Astrocyte (in vitro differentiated cells and primary cell): ENCODE results near the gene LSM2. TPM values are rescaled to one million over a fixed set of nuclear protein-coding genes. Genes with fewer than 3 reads are reported as not detected.

Source experiments
- DNase-seq: peaks from one replicate; pipeline ENCODE4 v3.0.0-alpha.2; 2010; ENCODE audit warnings: low read depth
- FAIRE-seq: peaks from 2 replicates; lab custom pipeline; 2011; peaks lifted over from hg19 to GRCh38; lab: Jason Lieb, UNC
- H2AFZ ChIP-seq: 2 replicates; pipeline ENCODE4 v1.6.0; 2012; ENCODE audit warnings: low read depth, low read length, inconsistent platforms
- H3K27ac ChIP-seq: 2 replicates; pipeline ENCODE4 v1.5.1; 2011; ENCODE audit warnings: low read depth, low read length, inconsistent platforms
- H3K27me3 ChIP-seq: 2 replicates; pipeline ENCODE4 v1.6.0; 2011; ENCODE audit warnings: low read length, inconsistent platforms; ENCODE audit not compliant: insufficient read depth
- H3K36me3 ChIP-seq: 2 replicates; pipeline ENCODE4 v1.5.1; 2011; ENCODE audit warnings: low read length, inconsistent platforms; ENCODE audit not compliant: insufficient read depth
- H3K4me1 ChIP-seq: 2 replicates; pipeline ENCODE4 v1.5.1; 2011; ENCODE audit warnings: low read length, inconsistent platforms; ENCODE audit not compliant: insufficient read depth
- H3K4me2 ChIP-seq: 2 replicates; pipeline ENCODE4 v1.6.0; 2012; ENCODE audit warnings: low read length, inconsistent platforms
- H3K4me3 ChIP-seq: 2 replicates; pipeline ENCODE4 v1.5.1; 2011; ENCODE audit warnings: low read depth, mild to moderate bottlenecking, low read length, inconsistent platforms; ENCODE audit not compliant: insufficient read depth
- H3K79me2 ChIP-seq: 2 replicates; pipeline ENCODE4 v1.6.0; 2012; ENCODE audit warnings: mild to moderate bottlenecking, low read length, inconsistent platforms; ENCODE audit not compliant: insufficient read depth
- H3K9ac ChIP-seq: 2 replicates; pipeline ENCODE4 v1.6.0; 2012; ENCODE audit warnings: mild to moderate bottlenecking, low read length, inconsistent platforms
- H3K9me3 ChIP-seq: 2 replicates; pipeline ENCODE4 v1.5.1; 2012; ENCODE audit warnings: low read depth, mild to moderate bottlenecking, low read length, inconsistent platforms; ENCODE audit not compliant: insufficient read depth
- H4K20me1 ChIP-seq: 2 replicates; pipeline ENCODE4 v1.6.0; 2012; ENCODE audit warnings: low read length, inconsistent platforms; ENCODE audit not compliant: insufficient read depth
- H3K27ac Mint-ChIP-seq: one replicate; pipeline ENCODE4 v1.8.0; 2021; ENCODE audit warnings: mild to moderate bottlenecking, mixed read lengths; ENCODE audit not compliant: unreplicated experiment
- H3K27me3 Mint-ChIP-seq: one replicate; pipeline ENCODE4 v1.8.0; 2021; ENCODE audit warnings: low read depth, mixed read lengths; ENCODE audit not compliant: unreplicated experiment
- H3K36me3 Mint-ChIP-seq: one replicate; pipeline ENCODE4 v1.8.0; 2021; ENCODE audit warnings: low read depth, mixed read lengths; ENCODE audit not compliant: unreplicated experiment
- H3K4me1 Mint-ChIP-seq: one replicate; pipeline ENCODE4 v1.8.0; 2021; ENCODE audit warnings: low read depth, mixed read lengths; ENCODE audit not compliant: unreplicated experiment
- H3K4me3 Mint-ChIP-seq: one replicate; pipeline ENCODE4 v1.8.0; 2021; ENCODE audit warnings: mild to moderate bottlenecking, moderate library complexity, mixed read lengths; ENCODE audit not compliant: unreplicated experiment
- H3K9me3 Mint-ChIP-seq: one replicate; pipeline ENCODE4 v1.8.0; 2021; ENCODE audit warnings: mild to moderate bottlenecking, mixed read lengths; ENCODE audit not compliant: unreplicated experiment
- CTCF ChIP-seq: IDR thresholded peaks from 2 replicates; pipeline ENCODE4 v1.5.1; 2011; ENCODE audit warnings: low read depth, mild to moderate bottlenecking, inconsistent platforms, low read length, moderate library complexity; ENCODE audit not compliant: insufficient read depth
- EZH2 ChIP-seq: IDR thresholded peaks from 2 replicates; pipeline ENCODE4 v1.6.1; 2012; ENCODE audit warnings: mild to moderate bottlenecking, low read length, inconsistent platforms; ENCODE audit not compliant: insufficient read depth
- total RNA-seq: library from RNA; stranded (reverse); gene quantifications from 2 replicates; pipeline ENCODE4 v1.2.1, GENCODE V29; 2021

Gene LSM2
- total RNA-seq, 1 donor from 2014 or later, result 43.8 TPM

DNA sequence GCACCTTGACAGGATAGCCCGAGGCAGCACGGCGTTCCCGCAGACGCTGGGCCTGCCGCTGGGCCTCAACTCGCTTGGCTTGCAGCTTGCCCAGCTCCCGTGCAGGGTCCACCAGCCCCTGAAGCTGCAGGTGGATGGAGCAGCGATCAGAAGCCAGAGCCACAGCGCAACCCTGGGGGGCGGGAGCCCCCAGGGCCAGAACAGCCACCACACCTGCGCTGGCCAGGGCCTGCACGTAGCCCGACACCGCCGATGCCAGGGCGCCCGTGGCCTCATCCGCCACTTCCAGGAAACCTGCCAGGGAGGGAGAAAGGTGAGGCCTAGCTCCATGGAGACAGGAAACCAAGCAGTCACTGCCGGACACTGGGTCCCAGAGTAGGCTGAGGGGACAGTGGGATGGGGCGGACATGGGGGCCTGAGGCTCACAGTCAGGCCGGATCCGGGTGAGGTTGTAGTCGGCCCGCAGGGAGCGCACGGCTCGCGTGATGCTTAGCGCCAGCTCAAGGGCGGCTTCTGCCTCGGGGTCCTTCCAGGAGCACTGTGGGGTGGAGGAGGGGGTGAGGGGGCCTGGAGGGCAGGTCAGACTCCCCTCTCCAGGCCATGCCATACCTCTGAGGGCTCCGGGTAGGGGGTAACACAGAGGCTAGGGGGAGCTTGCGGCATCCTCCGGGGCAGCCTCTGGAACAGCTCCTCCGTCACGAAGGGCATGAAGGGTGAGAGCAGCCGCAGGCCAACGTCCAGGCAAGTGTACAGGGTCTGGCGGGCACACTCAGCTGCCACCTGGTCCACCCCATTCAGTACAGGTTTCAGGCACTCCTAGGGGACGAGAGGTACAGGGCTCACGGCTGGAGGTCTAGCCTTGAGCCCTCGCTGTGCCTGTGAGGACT, 27.5 kb downstream of the LSM2 start:
- H3K27ac ChIP-seq, result no peak overlapping the region
- no peak overlapping the region for H3K9ac ChIP-seq
- peaks cover 26% of the 10 kb centered on the region for H3K36me3 Mint-ChIP-seq
- H3K27ac Mint-ChIP-seq, result no peak overlapping the region
- peaks cover 6% of the 10 kb centered on the region for H3K4me1 Mint-ChIP-seq
- TF ChIP-seq EZH2, result no peak
- TF ChIP-seq CTCF, result no peak
- H3K27me3 Mint-ChIP-seq, result no peaks in the 10 kb centered on the region
- no peak overlapping the region for H2AFZ ChIP-seq
- no peak overlapping the region for H3K4me3 Mint-ChIP-seq
- H3K4me1 ChIP-seq, result peaks cover 16% of the 10 kb centered on the region
- H4K20me1 ChIP-seq, result peaks cover 9% of the 10 kb centered on the region
- H3K79me2 ChIP-seq, result no peaks in the 10 kb centered on the region
- H3K27me3 ChIP-seq, result no peaks in the 10 kb centered on the region
- H3K36me3 ChIP-seq, result peaks cover 8% of the 10 kb centered on the region
- H3K9me3 ChIP-seq, result no peaks in the 10 kb centered on the region
- no peak overlapping the region for H3K4me2 ChIP-seq
- DNase-seq (no peak), FAIRE-seq (no peak)
- H3K9me3 Mint-ChIP-seq, result no peaks in the 10 kb centered on the region
- no peak overlapping the region for H3K4me3 ChIP-seq

DNA sequence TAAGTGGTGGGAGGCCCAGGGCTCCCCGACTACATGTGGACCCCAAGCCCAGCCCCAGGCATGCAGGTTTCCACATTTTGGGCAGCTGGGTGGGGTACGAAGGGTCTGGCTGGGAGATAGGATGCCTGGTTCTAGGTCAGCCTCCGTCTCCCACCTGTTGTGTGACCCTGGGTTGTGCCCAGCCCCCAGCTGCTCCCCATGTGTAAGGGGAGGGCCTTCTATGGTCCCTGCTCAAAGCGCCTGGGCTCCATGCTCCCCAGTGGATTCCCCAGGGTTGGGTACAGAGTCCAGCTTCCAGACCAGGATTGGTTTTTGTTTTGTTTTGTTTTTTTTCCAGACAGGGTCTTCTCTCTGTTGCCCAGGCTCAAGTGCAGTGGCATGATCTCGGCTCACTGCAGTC, 28.6 kb downstream of the LSM2 start:
- DNase-seq (no peak), FAIRE-seq (no peak)
- no peaks in the 10 kb centered on the region for H3K9me3 Mint-ChIP-seq
- peaks cover 26% of the 10 kb centered on the region for H3K36me3 Mint-ChIP-seq
- no peak overlapping the region for H2AFZ ChIP-seq
- no peaks in the 10 kb centered on the region for H3K27me3 Mint-ChIP-seq
- no peak overlapping the region for H3K9ac ChIP-seq
- H3K4me1 Mint-ChIP-seq, result peaks cover 6% of the 10 kb centered on the region
- no peaks in the 10 kb centered on the region for H3K27me3 ChIP-seq
- no peak overlapping the region for H3K27ac ChIP-seq
- H3K4me2 ChIP-seq, result no peak overlapping the region
- H4K20me1 ChIP-seq, result peaks cover 9% of the 10 kb centered on the region
- peaks cover 16% of the 10 kb centered on the region for H3K4me1 ChIP-seq
- H3K36me3 ChIP-seq, result peaks cover 3% of the 10 kb centered on the region
- H3K27ac Mint-ChIP-seq, result no peak overlapping the region
- TF ChIP-seq EZH2 (no peak), CTCF (no peak)
- no peaks in the 10 kb centered on the region for H3K79me2 ChIP-seq
- no peak overlapping the region for H3K4me3 Mint-ChIP-seq
- H3K9me3 ChIP-seq, result no peaks in the 10 kb centered on the region
- no peak overlapping the region for H3K4me3 ChIP-seq

DNA sequence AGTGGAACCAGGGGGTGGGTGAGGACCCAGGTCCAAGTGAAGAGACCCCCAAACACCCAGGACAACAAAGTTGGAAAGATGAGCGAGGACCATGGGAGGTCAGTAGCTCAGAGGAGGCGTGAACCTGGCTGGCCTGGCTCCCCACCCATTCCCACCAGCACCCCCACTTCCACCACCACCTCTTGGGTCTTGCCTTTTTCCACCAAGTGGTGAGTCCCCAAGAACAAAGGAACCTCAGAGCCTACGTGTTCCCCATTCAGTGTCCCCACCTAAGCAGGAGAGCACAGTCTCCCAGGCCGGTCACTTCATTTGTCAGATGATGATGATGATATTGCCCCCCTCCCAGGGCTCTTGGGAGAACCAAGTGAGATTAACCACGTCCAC, 29.1 kb downstream of the LSM2 start:
- no peak for DNase-seq
- no peak for FAIRE-seq
- peak overlapping the region; percentile 21 for H3K27ac ChIP-seq
- H4K20me1 ChIP-seq, result peaks cover 9% of the 10 kb centered on the region
- TF ChIP-seq CTCF, result no peak
- no peak for TF ChIP-seq EZH2
- H3K36me3 ChIP-seq, result no peaks in the 10 kb centered on the region
- no peaks in the 10 kb centered on the region for H3K79me2 ChIP-seq
- H3K4me2 ChIP-seq, result peak overlapping the region; percentile 81
- Mint-ChIP-seq H3K27me3 (no peaks in the 10 kb centered on the region), H3K27ac (no peak overlapping the region), H3K9me3 (no peaks in the 10 kb centered on the region), H3K36me3 (peaks cover 21% of the 10 kb centered on the region), H3K4me3 (no peak overlapping the region), H3K4me1 (peaks cover 6% of the 10 kb centered on the region)
- H3K9ac ChIP-seq, result no peak overlapping the region
- H3K4me3 ChIP-seq, result no peak overlapping the region
- H2AFZ ChIP-seq, result no peak overlapping the region
- H3K27me3 ChIP-seq, result no peaks in the 10 kb centered on the region
- H3K4me1 ChIP-seq, result peaks cover 16% of the 10 kb centered on the region
- H3K9me3 ChIP-seq, result no peaks in the 10 kb centered on the region
